Measurements from ENCODE around the gene TIGD3.
"Not testable (repeated sequence)": the region's sequence is repeated elsewhere in the genome, so short reads cannot be mapped to it uniquely, and the experiment has no call there.

TIGD3 gene

DNA sequence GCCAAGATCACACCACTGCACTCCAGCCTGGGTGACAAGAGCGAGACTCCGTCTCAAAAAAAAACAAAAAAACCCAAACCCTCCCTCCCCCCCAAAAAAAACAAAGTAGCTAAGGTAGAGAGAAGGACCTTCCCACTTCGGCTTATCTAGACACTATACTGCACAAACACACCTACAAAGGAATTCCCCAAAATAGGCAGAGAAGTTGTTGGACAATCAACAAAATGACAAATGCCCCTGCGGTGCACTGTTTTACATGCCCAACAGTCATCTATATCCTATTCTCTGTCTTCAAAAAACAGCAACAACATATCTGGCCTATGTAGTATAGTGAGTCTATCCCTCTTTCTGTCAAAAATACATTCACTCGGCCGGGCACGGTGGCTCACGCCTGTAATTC is 27.5 kb upstream of the TIGD3 start:
- no peaks in the 10 kb centered on the region for H3K79me2 ChIP-seq
- no peak overlapping the region for H2AFZ ChIP-seq
- H3K36me3 ChIP-seq (ENCODE audit: control insufficient read depth, insufficient read depth, low read length): no peaks in the 10 kb centered on the region
- no peak overlapping the region for H3K27ac ChIP-seq
- H3K27me3 ChIP-seq (ENCODE audit: control insufficient read depth, insufficient read depth, low read length): no peaks in the 10 kb centered on the region
- no peak overlapping the region for H3K4me3 ChIP-seq (ENCODE audit: low read depth, low read length)
- H3K4me2 ChIP-seq (ENCODE audit: low read length): no peak overlapping the region
- TF ChIP-seq, protein P1, sequence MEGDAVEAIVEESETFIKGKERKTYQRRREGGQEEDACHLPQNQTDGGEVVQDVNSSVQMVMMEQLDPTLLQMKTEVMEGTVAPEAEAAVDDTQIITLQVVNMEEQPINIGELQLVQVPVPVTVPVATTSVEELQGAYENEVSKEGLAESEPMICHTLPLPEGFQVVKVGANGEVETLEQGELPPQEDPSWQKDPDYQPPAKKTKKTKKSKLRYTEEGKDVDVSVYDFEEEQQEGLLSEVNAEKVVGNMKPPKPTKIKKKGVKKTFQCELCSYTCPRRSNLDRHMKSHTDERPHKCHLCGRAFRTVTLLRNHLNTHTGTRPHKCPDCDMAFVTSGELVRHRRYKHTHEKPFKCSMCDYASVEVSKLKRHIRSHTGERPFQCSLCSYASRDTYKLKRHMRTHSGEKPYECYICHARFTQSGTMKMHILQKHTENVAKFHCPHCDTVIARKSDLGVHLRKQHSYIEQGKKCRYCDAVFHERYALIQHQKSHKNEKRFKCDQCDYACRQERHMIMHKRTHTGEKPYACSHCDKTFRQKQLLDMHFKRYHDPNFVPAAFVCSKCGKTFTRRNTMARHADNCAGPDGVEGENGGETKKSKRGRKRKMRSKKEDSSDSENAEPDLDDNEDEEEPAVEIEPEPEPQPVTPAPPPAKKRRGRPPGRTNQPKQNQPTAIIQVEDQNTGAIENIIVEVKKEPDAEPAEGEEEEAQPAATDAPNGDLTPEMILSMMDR (IDR thresholded peaks at IDR 0.05): no peak
- H3K4me1 ChIP-seq: no peaks in the 10 kb centered on the region
- H3K9ac ChIP-seq: no peak overlapping the region
- no peaks in the 10 kb centered on the region for H3K9me3 ChIP-seq (ENCODE audit: control insufficient read depth, low read length)

DNA sequence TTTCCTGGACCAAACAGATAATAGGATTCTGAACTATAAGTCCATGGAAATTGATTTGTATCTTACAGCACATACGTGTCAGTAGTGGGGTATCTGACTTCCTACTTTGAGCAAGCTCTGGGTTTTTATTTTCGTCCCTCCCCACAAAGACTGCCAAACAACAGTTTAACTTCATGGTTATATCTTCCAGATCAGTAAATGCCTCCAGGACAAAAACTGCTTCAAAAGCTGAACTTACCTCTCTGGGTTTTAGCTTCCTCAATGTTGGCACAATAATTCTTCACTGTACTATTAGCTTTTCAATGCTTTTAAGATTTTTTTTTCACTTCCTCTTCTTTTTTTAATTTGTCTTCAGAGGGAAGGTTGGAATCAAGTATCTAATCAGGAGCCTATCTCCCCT is 25.1 kb upstream of the TIGD3 start:
- no peak overlapping the region for H3K27ac ChIP-seq
- no peak overlapping the region for H3K9ac ChIP-seq
- H3K27me3 ChIP-seq (ENCODE audit: control insufficient read depth, insufficient read depth, low read length): no peaks in the 10 kb centered on the region

GRCh38 chr11:65329944-65330403 is 24.6 kb upstream of the TIGD3 start:
- H3K4me2 ChIP-seq (ENCODE audit: low read length): no peak overlapping the region
- H3K9me3 ChIP-seq (ENCODE audit: control insufficient read depth, low read length): no peaks in the 10 kb centered on the region
- peaks cover 12% of the 10 kb centered on the region for H3K79me2 ChIP-seq
- no peak overlapping the region for H3K4me3 ChIP-seq (ENCODE audit: low read depth, low read length)
- H3K27ac ChIP-seq: no peak overlapping the region
- H3K27me3 ChIP-seq (ENCODE audit: control insufficient read depth, insufficient read depth, low read length): no peaks in the 10 kb centered on the region
- no peak overlapping the region for H3K9ac ChIP-seq
- no peaks in the 10 kb centered on the region for H3K4me1 ChIP-seq
- peak overlapping the region; percentile 82 for H2AFZ ChIP-seq
- H3K36me3 ChIP-seq (ENCODE audit: control insufficient read depth, insufficient read depth, low read length): no peaks in the 10 kb centered on the region
- TF ChIP-seq, protein P1 (IDR thresholded peaks at IDR 0.05): peak; percentile 71

More for the DNA sequence above, 25.1 kb upstream of the TIGD3 start:
- Histone ChIP-seq H3K79me2 (peaks cover 9% of the 10 kb centered on the region), H3K4me3 (ENCODE audit: low read depth, low read length) (no peak overlapping the region), H3K4me2 (ENCODE audit: low read length) (no peak overlapping the region), H3K4me1 (no peaks in the 10 kb centered on the region), H3K36me3 (ENCODE audit: control insufficient read depth, insufficient read depth, low read length) (no peaks in the 10 kb centered on the region), H2AFZ (peak overlapping the region; percentile 82), H3K9me3 (ENCODE audit: control insufficient read depth, low read length) (no peaks in the 10 kb centered on the region)
- TF ChIP-seq, protein P1 (IDR thresholded peaks at IDR 0.05): no peak

- Histone ChIP-seq H3K4me2 (ENCODE audit: low read length) (no peak overlapping the region), H3K4me1 (no peaks in the 10 kb centered on the region), H3K4me3 (ENCODE audit: low read depth, low read length) (no peak overlapping the region), H3K36me3 (ENCODE audit: control insufficient read depth, insufficient read depth, low read length) (no peaks in the 10 kb centered on the region), H2AFZ (no peak overlapping the region), H3K79me2 (peaks cover 17% of the 10 kb centered on the region), H3K27me3 (ENCODE audit: control insufficient read depth, insufficient read depth, low read length) (no peaks in the 10 kb centered on the region), H3K27ac (no peak overlapping the region), H3K9me3 (ENCODE audit: control insufficient read depth, low read length) (no peaks in the 10 kb centered on the region), H3K9ac (no peak overlapping the region)
- TF ChIP-seq, protein P1 (IDR thresholded peaks at IDR 0.05): no peak
These were observed 24.0 kb upstream of the TIGD3 start for GRCh38 chr11:65330544-65330943.

GRCh38 chr11:65332591-65332990 is 22.0 kb upstream of the TIGD3 start:
- not testable (repeated sequence) for H3K9me3 ChIP-seq (ENCODE audit: control insufficient read depth, low read length); H3K4me2 ChIP-seq (ENCODE audit: low read length); H2AFZ ChIP-seq; H3K4me3 ChIP-seq (ENCODE audit: low read depth, low read length); H3K27me3 ChIP-seq (ENCODE audit: control insufficient read depth, insufficient read depth, low read length); H3K9ac ChIP-seq; H3K36me3 ChIP-seq (ENCODE audit: control insufficient read depth, insufficient read depth, low read length); H3K4me1 ChIP-seq; H3K27ac ChIP-seq
- H3K79me2 ChIP-seq: peaks cover 25% of the 10 kb centered on the region
